Measurements from ENCODE around the gene SLC6A3.

DNA sequence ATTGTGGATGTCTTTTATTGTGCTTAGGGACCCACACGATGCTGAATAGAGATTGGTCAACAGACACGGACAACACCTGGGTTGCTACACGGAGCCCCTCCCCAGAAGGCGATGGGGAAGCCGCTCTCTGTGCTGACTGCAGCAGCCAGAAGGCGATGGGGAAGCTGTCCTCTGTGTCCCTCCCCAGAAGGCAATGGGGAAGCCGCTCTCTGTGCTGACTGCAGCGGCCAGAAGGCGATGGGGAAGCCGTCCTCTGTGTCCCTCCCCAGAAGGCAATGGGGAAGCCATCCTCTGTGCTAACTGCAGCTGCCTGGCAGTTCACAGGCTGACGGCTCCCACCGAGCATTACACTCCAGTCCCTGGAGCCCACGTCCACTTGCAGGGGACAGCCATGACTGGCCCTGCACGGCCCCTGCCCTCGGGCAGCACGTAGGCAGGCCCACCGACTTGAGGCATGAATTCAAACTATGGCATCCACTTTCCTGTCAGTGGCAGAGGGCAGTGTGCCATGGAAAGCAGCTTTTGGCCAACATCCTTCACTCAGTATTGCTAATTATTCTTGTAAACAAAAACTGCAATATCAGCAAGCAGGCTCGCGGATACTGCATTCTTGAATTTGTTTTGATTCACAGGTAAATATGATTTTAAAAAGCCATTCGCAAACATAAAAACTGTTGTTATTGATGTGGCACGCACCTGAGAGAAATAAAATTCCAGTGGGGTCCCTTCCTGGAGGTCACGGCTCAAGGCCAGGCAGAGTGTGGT is 52.3 kb downstream of the SLC6A3 start:
- TF ChIP-seq, protein P1, sequence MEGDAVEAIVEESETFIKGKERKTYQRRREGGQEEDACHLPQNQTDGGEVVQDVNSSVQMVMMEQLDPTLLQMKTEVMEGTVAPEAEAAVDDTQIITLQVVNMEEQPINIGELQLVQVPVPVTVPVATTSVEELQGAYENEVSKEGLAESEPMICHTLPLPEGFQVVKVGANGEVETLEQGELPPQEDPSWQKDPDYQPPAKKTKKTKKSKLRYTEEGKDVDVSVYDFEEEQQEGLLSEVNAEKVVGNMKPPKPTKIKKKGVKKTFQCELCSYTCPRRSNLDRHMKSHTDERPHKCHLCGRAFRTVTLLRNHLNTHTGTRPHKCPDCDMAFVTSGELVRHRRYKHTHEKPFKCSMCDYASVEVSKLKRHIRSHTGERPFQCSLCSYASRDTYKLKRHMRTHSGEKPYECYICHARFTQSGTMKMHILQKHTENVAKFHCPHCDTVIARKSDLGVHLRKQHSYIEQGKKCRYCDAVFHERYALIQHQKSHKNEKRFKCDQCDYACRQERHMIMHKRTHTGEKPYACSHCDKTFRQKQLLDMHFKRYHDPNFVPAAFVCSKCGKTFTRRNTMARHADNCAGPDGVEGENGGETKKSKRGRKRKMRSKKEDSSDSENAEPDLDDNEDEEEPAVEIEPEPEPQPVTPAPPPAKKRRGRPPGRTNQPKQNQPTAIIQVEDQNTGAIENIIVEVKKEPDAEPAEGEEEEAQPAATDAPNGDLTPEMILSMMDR (conservative IDR thresholded peaks at IDR 0.05 in 1 of 2, IDR thresholded peaks at IDR 0.05 in 1 of 2; ENCODE audit: low read depth in 1 of 2, low read length in 2 of 2) = no peak
- TF ChIP-seq EZH2 (IDR thresholded peaks at IDR 0.05; ENCODE audit: low read length, missing control alignments) = no peak

Data from fibroblast of lung (primary cell).